Measurements from ENCODE around the gene RNF166. TPM values are rescaled to one million over a fixed set of nuclear protein-coding genes. Genes with fewer than 3 reads are reported as not detected.

Gene RNF166
- total RNA-seq, 2 donors from 2014 or later = 24.2 to 27.2 TPM

- peaks cover 16% of the 10 kb centered on the region for H3K36me3 Mint-ChIP-seq (ENCODE audit: low read depth)
- Histone ChIP-seq H3K4me1 (ENCODE audit: control insufficient read depth, insufficient read depth, low read length) (peaks cover 5% of the 10 kb centered on the region), H3K36me3 (ENCODE audit: control insufficient read depth, insufficient read depth, low read length) (peaks cover 2% of the 10 kb centered on the region), H3K9ac (ENCODE audit: extremely low read depth, low read length, poor library complexity, severe bottlenecking) (no peak overlapping the region), H3K4me3 (ENCODE audit: low read length) (no peak overlapping the region), H3K27me3 (ENCODE audit: control insufficient read depth, insufficient read depth, low read length, poor library complexity, severe bottlenecking) (no peaks in the 10 kb centered on the region), H3K27ac (ENCODE audit: low read depth, low read length) (no peak overlapping the region), H3K9me3 (ENCODE audit: control insufficient read depth, low read length) (no peaks in the 10 kb centered on the region)
- H3K27ac Mint-ChIP-seq = no peak overlapping the region
- H3K27me3 Mint-ChIP-seq (ENCODE audit: insufficient read depth) = no peaks in the 10 kb centered on the region
- peaks cover 5% of the 10 kb centered on the region for H3K4me1 Mint-ChIP-seq
- no peak for DNase-seq
- no peak for TF ChIP-seq CTCF (conservative IDR thresholded peaks at IDR 0.05)
- no peak overlapping the region for H3K4me3 Mint-ChIP-seq
- 95 to 97% methylated on average over 13 of the region's 13 CpGs for WGBS, 2 experiments (ENCODE audit: insufficient coverage in 1 of 2, insufficient read length in 1 of 2)
- H3K9me3 Mint-ChIP-seq = no peaks in the 10 kb centered on the region
These were observed 53.1 kb downstream of the RNF166 start for GRCh38 chr16:88653101-88653500.

- 95 to 100% methylated on average over 5 to 8 of the region's 8 CpGs for WGBS, 2 experiments (ENCODE audit: insufficient coverage in 1 of 2, insufficient read length in 1 of 2)
These were observed 53.5 kb downstream of the RNF166 start for GRCh38 chr16:88652762-88653063.

GRCh38 chr16:88651989-88652761 lies 54.0 kb downstream of the RNF166 start:
- Histone ChIP-seq H3K4me3 (ENCODE audit: low read length) (no peak overlapping the region), H3K27ac (ENCODE audit: low read depth, low read length) (no peak overlapping the region), H3K27me3 (ENCODE audit: control insufficient read depth, insufficient read depth, low read length, poor library complexity, severe bottlenecking) (no peaks in the 10 kb centered on the region), H3K4me1 (ENCODE audit: control insufficient read depth, insufficient read depth, low read length) (peaks cover 5% of the 10 kb centered on the region), H3K9me3 (ENCODE audit: control insufficient read depth, low read length) (no peaks in the 10 kb centered on the region), H3K9ac (ENCODE audit: extremely low read depth, low read length, poor library complexity, severe bottlenecking) (no peak overlapping the region), H3K36me3 (ENCODE audit: control insufficient read depth, insufficient read depth, low read length) (no peaks in the 10 kb centered on the region)
- 91 to 94% methylated on average over 18 to 29 of the region's 29 CpGs for whole genome bisulfite sequencing, 2 experiments (ENCODE audit: insufficient coverage in 1 of 2, insufficient read length in 1 of 2)
- Mint-ChIP-seq H3K36me3 (ENCODE audit: low read depth) (peaks cover 16% of the 10 kb centered on the region), H3K4me3 (peak overlapping the region; percentile 20), H3K4me1 (peaks cover 5% of the 10 kb centered on the region), H3K9me3 (no peaks in the 10 kb centered on the region), H3K27ac (no peak overlapping the region), H3K27me3 (ENCODE audit: insufficient read depth) (no peaks in the 10 kb centered on the region)
- no peak for DNase-seq
- no peak for TF ChIP-seq CTCF (conservative IDR thresholded peaks at IDR 0.05)

More at GRCh38 chr16:88652762-88653063, 53.5 kb downstream of the RNF166 start:
- TF ChIP-seq CTCF (conservative IDR thresholded peaks at IDR 0.05) = no peak
- Mint-ChIP-seq H3K4me1 (peaks cover 5% of the 10 kb centered on the region), H3K27me3 (ENCODE audit: insufficient read depth) (no peaks in the 10 kb centered on the region), H3K9me3 (no peaks in the 10 kb centered on the region), H3K27ac (no peak overlapping the region), H3K36me3 (ENCODE audit: low read depth) (peaks cover 16% of the 10 kb centered on the region), H3K4me3 (no peak overlapping the region)
- H3K9ac ChIP-seq (ENCODE audit: extremely low read depth, low read length, poor library complexity, severe bottlenecking) = no peak overlapping the region
- no peaks in the 10 kb centered on the region for H3K36me3 ChIP-seq (ENCODE audit: control insufficient read depth, insufficient read depth, low read length)
- peaks cover 5% of the 10 kb centered on the region for H3K4me1 ChIP-seq (ENCODE audit: control insufficient read depth, insufficient read depth, low read length)
- DNase-seq = no peak
- no peaks in the 10 kb centered on the region for H3K9me3 ChIP-seq (ENCODE audit: control insufficient read depth, low read length)
- H3K27ac ChIP-seq (ENCODE audit: low read depth, low read length) = no peak overlapping the region
- H3K27me3 ChIP-seq (ENCODE audit: control insufficient read depth, insufficient read depth, low read length, poor library complexity, severe bottlenecking) = no peaks in the 10 kb centered on the region
- no peak overlapping the region for H3K4me3 ChIP-seq (ENCODE audit: low read length)

All from endodermal cell (in vitro differentiated cells).